Loucy (cell line): ENCODE data around the gene ZDHHC14.

ENCODE experiments used
- EZH2phosphoT487 ChIP-seq: fragments of 200-600 bp; IDR thresholded peaks from 2 replicates; pipeline ENCODE4 v1.6.1; 2018; ENCODE audit warnings: antibody characterized with exemption, mild to moderate bottlenecking, moderate library complexity, borderline replicate concordance
- TF ChIP-seq, protein P1 (sequence below): fragments of 200-600 bp; sonication (generic); conservative IDR thresholded peaks from 2 replicates; pipeline ENCODE4 v1.5.1; 2014; ENCODE audit warnings: mild to moderate bottlenecking, antibody characterized with exemption, low read length

DNA sequence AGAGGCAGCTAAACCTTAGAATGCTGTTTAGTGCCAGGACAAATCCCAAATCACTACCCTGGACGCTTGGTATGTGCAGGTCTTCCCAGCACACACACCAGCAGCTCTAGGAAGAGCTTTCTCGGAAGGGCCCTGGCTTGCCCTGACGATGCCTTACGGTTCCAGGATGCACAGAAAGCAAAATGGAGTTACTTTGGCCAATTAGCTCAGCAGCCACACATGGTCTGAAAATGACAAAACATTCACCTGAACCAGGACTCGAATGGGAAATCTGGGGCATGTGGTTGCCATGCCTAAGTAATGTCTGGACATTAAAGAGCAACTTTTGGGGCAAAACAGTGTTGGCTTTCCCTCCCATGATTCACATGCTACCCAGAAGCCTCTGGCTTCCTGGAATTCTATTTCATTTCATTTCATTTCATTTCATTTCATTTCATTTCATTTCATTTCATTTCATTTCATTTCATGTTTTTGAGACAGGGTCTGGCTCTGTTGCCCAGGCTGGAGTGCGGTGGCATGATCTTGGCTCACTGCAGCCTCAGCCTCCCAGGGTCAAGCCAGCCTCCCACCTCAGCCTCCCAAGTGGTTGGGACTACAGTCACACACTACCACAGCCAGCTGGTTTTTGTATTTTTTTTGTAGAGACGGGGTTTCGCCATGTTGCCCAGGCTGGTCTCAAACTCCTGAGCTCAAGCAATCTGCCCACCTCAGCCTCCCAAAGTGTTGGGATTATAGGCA lies 153.3 kb downstream of the ZDHHC14 start:
- TF ChIP-seq, protein P1, sequence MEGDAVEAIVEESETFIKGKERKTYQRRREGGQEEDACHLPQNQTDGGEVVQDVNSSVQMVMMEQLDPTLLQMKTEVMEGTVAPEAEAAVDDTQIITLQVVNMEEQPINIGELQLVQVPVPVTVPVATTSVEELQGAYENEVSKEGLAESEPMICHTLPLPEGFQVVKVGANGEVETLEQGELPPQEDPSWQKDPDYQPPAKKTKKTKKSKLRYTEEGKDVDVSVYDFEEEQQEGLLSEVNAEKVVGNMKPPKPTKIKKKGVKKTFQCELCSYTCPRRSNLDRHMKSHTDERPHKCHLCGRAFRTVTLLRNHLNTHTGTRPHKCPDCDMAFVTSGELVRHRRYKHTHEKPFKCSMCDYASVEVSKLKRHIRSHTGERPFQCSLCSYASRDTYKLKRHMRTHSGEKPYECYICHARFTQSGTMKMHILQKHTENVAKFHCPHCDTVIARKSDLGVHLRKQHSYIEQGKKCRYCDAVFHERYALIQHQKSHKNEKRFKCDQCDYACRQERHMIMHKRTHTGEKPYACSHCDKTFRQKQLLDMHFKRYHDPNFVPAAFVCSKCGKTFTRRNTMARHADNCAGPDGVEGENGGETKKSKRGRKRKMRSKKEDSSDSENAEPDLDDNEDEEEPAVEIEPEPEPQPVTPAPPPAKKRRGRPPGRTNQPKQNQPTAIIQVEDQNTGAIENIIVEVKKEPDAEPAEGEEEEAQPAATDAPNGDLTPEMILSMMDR, result no peak
- TF ChIP-seq EZH2phosphoT487, result no peak
